Loucy (cell line): Measurements from ENCODE around the gene MAGT1.
"Not testable (repeated sequence)": the region's sequence is repeated elsewhere in the genome, so short reads cannot be mapped to it uniquely, and the experiment has no call there.

ENCODE experiments used
- H2AFZ ChIP-seq: fragments of 200-600 bp; sonication (generic); 2 replicates; pipeline ENCODE4 v1.6.0; 2016; ENCODE audit warnings: antibody characterized with exemption, mild to moderate bottlenecking, low read length, moderate library complexity
- H3F3A ChIP-seq: fragments of 200-600 bp; 2 replicates; pipeline ENCODE4 v1.6.0; 2016; ENCODE audit warnings: antibody characterized with exemption, low read depth, mild to moderate bottlenecking
- H3K27me3 ChIP-seq: fragments of 200-600 bp; sonication (generic); 2 replicates; pipeline ENCODE4 v1.6.1; 2014; ENCODE audit warnings: low read length, mild to moderate bottlenecking; ENCODE audit not compliant: insufficient read depth, poor library complexity, severe bottlenecking
- H3K36me3 ChIP-seq: fragments of 200-600 bp; sonication (generic); 2 replicates; pipeline ENCODE4 v1.6.1; 2016; ENCODE audit warnings: low read length; ENCODE audit not compliant: insufficient read depth
- H3K4me1 ChIP-seq: fragments of 200-600 bp; sonication (generic); 2 replicates; pipeline ENCODE4 v1.5.1; 2014; ENCODE audit warnings: low read length, mild to moderate bottlenecking; ENCODE audit not compliant: insufficient read depth, poor library complexity, severe bottlenecking
- H3K4me2 ChIP-seq: fragments of 200-600 bp; sonication (generic); 2 replicates; pipeline ENCODE4 v1.6.0; 2014; ENCODE audit warnings: antibody characterized with exemption, low read length, low read depth, mild to moderate bottlenecking; ENCODE audit not compliant: poor library complexity, severe bottlenecking
- H3K4me3 ChIP-seq: fragments of 200-600 bp; sonication (generic); 2 replicates; pipeline ENCODE4 v1.5.1; 2014; ENCODE audit warnings: low read length, mild to moderate bottlenecking, mixed read lengths; ENCODE audit not compliant: poor library complexity, severe bottlenecking
- H3K79me2 ChIP-seq: fragments of 200-600 bp; sonication (generic); 2 replicates; pipeline ENCODE4 v1.6.1; 2014; ENCODE audit warnings: low read length; ENCODE audit not compliant: insufficient read depth
- H3K9ac ChIP-seq: fragments of 200-600 bp; sonication (generic); 2 replicates; pipeline ENCODE4 v1.6.0; 2014; ENCODE audit warnings: mild to moderate bottlenecking, low read depth, low read length, moderate library complexity; ENCODE audit not compliant: poor library complexity, severe bottlenecking
- H3K9me2 ChIP-seq: fragments of 200-600 bp; sonication (generic); replicated peaks from 2 replicates; pipeline ENCODE4 v1.6.1; 2016; ENCODE audit warnings: low read depth, low read length, mixed read lengths
- H3K9me3 ChIP-seq: fragments of 200-600 bp; sonication (generic); 2 replicates; pipeline ENCODE4 v1.6.1; 2014; ENCODE audit warnings: mild to moderate bottlenecking, antibody characterized with exemption, low read length, low read depth; ENCODE audit not compliant: insufficient read depth
- H4K20me1 ChIP-seq: fragments of 200-600 bp; sonication (generic); 2 replicates; pipeline ENCODE4 v1.6.0; 2014; ENCODE audit warnings: antibody characterized with exemption, low read length, mild to moderate bottlenecking; ENCODE audit not compliant: insufficient read depth, poor library complexity, severe bottlenecking
- EZH2phosphoT487 ChIP-seq: fragments of 200-600 bp; IDR thresholded peaks from 2 replicates; pipeline ENCODE4 v1.6.1; 2018; ENCODE audit warnings: antibody characterized with exemption, mild to moderate bottlenecking, moderate library complexity, borderline replicate concordance
- TF ChIP-seq, protein P1 (sequence below): fragments of 200-600 bp; sonication (generic); conservative IDR thresholded peaks from 2 replicates; pipeline ENCODE4 v1.5.1; 2014; ENCODE audit warnings: mild to moderate bottlenecking, antibody characterized with exemption, low read length

MAGT1 gene

DNA sequence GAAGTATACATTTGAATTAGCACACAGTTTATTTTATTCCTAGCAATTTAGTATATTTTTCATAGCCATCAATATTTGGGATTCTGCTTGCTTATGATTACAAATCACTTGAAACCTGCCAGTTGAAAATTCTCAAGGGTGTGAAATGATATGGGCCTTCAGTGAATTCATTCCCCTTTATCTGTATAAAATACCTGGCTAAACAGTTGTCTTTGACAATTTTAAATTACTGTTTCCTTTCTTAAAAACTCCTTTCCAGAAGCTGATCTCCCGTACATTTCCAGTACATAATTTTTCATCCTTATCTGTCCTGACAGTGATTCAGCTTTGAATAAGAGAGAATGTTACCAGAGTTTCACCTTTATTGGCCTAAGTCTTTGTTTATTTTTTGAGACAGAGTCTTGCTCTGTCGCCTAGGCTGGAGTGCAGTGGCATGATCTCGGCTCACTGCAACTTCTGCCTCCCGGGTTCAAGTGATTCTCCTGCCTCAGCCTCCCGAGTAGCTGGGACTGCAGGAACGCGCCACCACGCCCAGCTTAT is 29.2 kb upstream of the MAGT1 start:
- Histone ChIP-seq H3K4me2 (no peak overlapping the region), H3K79me2 (no peaks in the 10 kb centered on the region)
- TF ChIP-seq EZH2phosphoT487: no peak
- TF ChIP-seq, protein P1, sequence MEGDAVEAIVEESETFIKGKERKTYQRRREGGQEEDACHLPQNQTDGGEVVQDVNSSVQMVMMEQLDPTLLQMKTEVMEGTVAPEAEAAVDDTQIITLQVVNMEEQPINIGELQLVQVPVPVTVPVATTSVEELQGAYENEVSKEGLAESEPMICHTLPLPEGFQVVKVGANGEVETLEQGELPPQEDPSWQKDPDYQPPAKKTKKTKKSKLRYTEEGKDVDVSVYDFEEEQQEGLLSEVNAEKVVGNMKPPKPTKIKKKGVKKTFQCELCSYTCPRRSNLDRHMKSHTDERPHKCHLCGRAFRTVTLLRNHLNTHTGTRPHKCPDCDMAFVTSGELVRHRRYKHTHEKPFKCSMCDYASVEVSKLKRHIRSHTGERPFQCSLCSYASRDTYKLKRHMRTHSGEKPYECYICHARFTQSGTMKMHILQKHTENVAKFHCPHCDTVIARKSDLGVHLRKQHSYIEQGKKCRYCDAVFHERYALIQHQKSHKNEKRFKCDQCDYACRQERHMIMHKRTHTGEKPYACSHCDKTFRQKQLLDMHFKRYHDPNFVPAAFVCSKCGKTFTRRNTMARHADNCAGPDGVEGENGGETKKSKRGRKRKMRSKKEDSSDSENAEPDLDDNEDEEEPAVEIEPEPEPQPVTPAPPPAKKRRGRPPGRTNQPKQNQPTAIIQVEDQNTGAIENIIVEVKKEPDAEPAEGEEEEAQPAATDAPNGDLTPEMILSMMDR: no peak

DNA sequence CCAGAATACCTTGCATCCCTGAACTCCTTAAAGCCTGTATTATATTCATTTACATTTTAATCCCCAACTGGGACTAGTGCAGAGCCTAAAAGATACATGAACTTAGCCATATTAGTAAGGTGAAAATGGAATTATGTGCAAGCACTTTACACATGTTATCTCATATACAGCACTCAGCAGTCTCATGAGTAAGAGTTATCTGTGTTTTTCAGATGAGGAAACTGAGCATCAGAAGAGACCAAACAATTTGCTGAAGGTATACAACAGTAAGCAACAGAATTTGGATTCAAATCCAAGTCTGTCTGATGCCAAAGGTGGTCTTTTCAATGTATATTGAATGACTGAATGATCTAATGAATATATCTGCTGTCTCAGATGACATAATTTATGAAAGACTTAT is 27.6 kb upstream of the MAGT1 start:
- Histone ChIP-seq H3K4me3 (no peak overlapping the region), H3K9me3 (no peaks in the 10 kb centered on the region), H3K27me3 (no peaks in the 10 kb centered on the region), H3F3A (no peaks in the 10 kb centered on the region), H3K79me2 (no peaks in the 10 kb centered on the region), H3K4me1 (peaks cover 3% of the 10 kb centered on the region), H3K4me2 (no peak overlapping the region), H3K9ac (no peak overlapping the region), H4K20me1 (no peaks in the 10 kb centered on the region), H2AFZ (no peak overlapping the region), H3K36me3 (no peaks in the 10 kb centered on the region), H3K9me2 (no peaks in the 10 kb centered on the region)
- TF ChIP-seq, protein P1: no peak
- no peak for TF ChIP-seq EZH2phosphoT487

More for the DNA sequence above, 29.2 kb upstream of the MAGT1 start:
- Histone ChIP-seq H3K4me1 (peaks cover 3% of the 10 kb centered on the region), H4K20me1 (no peaks in the 10 kb centered on the region), H3K9me3 (no peaks in the 10 kb centered on the region), H3K36me3 (no peaks in the 10 kb centered on the region), H3K9ac (no peak overlapping the region), H3K9me2 (no peaks in the 10 kb centered on the region), H3K4me3 (no peak overlapping the region), H3K27me3 (no peaks in the 10 kb centered on the region), H2AFZ (no peak overlapping the region), H3F3A (no peaks in the 10 kb centered on the region)

DNA sequence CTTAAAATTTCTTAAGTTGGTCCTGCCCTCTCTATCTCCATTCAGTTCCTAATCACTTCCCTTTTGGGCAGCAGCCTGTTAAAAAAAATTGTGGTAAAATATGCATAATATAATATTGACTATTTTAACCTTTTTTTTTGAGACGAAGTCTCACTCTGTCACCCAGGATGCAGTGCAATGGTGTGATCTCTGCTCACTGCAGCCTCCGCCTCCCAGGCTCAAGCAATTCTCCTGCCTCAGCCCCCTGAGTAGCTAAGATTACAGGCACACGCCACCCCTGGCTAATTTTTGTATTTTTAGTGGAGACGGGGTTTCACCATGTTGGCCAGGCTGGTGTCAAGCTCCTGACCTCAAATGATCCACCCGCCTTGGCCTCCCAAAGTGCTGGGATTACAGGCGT is 24.1 kb upstream of the MAGT1 start:
- H4K20me1 ChIP-seq, H3K79me2 ChIP-seq: not testable (repeated sequence)

DNA sequence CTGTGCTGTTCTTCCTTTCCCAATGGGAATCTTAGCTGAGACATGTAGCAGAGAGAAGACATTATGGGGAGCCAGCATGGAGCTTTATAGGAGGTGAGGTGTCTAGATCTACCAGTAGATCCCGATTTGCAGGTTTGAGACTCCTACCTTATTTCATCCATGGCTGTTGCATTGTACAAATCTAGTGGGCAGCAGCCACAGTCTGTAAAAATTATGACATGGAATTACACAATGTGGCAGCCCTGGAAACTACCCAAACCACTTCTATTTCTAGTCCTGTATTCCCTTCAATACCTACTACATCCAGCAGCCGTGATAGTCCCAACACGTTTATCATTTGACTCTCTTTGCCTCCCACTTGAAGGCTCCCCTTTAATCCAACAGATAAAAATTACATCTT is 23.3 kb upstream of the MAGT1 start:
- peaks cover 3% of the 10 kb centered on the region; the same call in 1 of the 2 replicates for H3K79me2 ChIP-seq

More for the DNA sequence above, 24.1 kb upstream of the MAGT1 start:
- H3K36me3 ChIP-seq, H3K4me2 ChIP-seq, H3K4me3 ChIP-seq, H3K9me3 ChIP-seq, H3K4me1 ChIP-seq, H3K27me3 ChIP-seq, H2AFZ ChIP-seq, H3K9me2 ChIP-seq, H3K9ac ChIP-seq, H3F3A ChIP-seq: not testable (repeated sequence)

More for the DNA sequence above, 23.3 kb upstream of the MAGT1 start:
- Histone ChIP-seq H2AFZ (no peak overlapping the region), H3K9me3 (no peaks in the 10 kb centered on the region), H3K36me3 (no peaks in the 10 kb centered on the region), H3F3A (no peaks in the 10 kb centered on the region), H3K9ac (no peak overlapping the region), H3K9me2 (no peaks in the 10 kb centered on the region), H3K4me2 (no peak overlapping the region), H4K20me1 (no peaks in the 10 kb centered on the region), H3K4me3 (no peak overlapping the region), H3K27me3 (no peaks in the 10 kb centered on the region), H3K4me1 (peaks cover 4% of the 10 kb centered on the region)
- TF ChIP-seq EZH2phosphoT487: no peak
- TF ChIP-seq, protein P1: no peak
